ENCODE measurements around the gene AP2B1.
"Not testable (repeated sequence)": the region's sequence is repeated elsewhere in the genome, so short reads cannot be mapped to it uniquely, and the experiment has no call there.

The AP2B1 gene

DNA sequence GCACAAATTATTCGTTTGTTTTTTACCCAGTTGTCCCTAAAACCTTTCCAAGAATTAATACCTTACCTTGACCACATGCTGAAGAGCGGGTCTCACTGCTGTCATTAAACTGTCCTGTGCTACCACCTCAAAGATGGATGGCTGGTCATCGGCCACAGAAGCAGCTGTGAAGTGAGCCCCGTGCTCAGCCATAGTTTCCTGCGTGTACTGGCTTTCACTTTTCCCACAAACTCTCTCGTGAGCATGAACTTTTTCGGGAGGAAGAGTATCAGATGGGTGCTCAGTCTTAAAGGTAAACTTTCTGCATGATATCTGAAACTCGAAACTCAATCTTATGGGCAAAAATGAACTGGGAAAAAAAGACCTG, 9.3 kb upstream of the AP2B1 start:
- DNase-seq: no peak

DNA sequence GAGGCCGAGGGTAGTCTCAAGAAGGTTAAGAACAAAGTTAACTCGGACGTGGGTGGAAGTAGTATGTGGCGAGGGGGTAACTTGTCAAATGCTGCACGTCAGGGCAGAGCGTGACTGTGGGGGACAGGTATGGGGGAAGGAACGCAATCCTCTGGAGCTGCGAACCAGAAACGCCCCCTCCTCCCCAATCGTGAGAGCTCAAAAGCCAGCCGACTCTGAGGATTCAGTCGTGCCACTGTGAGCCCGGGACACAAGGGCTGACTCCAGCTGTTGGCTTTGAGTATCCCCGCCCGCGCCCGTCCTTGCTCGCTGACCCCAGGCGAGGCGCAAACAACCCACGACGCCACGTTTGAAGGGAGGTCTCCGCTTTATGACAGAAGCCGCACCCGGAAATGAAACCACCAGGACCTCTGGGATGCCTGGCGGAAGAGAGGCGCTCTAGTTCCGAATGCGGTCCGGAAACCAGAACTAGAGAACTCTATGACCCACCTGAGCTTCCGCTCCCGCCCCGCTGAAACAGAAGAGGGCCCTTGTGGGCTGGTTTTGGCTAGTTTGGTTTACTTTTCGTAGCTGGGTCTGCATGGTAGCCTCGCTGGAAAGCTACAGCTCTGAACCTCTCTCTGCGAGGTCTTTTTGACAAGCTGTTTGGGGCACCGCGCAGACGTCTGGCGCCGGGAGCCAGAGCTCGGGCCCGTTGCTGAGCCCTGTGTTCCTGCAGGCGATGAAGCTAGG, 8.8 kb upstream of the AP2B1 start, which contains the start of gene PEX12:
TSS of gene PEX12 (minus strand) at position 375 of the 732 bp plus-strand sequence. CDS start 550 bp downstream, outside the sequence.
- DNase-seq: peak; percentile 37

DNA sequence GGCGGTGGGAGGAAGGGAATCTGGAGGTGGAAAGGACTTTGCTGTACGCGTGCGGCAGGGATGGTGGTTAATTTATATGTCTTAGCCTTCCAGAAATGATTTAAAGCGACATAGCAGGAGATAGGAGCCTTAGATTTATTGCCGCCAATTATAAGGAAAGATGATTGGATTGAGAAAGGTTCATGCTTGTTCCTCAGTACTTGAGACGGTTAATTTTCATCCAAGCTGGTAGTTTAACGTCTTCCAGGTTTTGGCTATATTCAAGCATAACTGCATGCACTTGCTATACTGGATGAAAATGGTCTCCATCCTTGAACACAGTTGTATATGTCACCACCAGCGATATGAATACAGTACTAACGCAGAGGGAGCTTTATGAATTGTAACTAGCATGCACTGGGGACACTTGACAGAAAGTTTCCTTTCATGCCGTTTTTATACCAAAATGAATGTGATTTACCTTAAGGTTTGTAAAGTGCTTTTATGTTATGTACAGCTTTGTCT, 8.1 kb upstream of the AP2B1 start:
- DNase-seq: no peak

DNA sequence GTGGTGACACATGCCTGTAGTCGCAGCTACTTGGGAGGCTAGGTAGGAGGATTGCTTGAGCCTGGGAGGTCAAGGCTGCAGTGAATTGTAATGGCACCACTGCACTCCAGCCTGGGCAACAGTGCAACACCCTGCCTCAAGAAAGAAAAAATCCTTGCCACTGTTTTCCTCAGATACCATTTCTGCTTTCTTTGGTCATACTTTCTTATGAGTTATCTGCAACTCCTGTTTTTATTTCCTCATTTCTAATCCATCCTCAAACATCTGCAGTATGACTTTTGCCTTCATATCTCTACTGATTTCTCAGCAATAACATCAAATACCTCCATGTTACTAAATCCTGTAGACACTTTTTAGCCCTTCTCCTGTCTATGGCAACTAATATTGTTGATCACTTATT, 3.1 kb upstream of the AP2B1 start:
- no peak for DNase-seq

DNA sequence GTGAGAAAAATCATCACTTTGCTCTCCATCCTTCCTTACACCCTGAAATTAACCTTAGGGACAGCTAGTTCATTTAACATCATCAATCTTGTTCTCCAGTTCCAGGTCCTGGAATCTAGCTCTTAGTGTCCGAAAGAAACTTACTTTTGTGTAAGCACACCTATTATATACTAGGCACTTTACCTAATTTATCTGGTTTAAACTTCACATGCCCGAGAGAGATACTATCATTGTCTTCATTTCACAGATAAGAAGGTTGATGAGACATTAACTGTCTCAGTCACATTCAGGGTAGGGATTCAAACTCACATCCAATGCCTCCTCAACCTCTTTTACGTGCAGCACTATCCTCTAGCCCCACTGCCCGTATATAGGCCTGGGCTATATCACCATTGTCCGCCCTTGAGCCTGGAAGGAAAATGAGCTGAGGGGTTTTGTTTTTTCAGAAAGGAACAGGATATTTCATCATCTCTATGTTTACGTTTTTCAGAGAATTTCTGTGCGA, 501 bp upstream of the AP2B1 start:
- DNase-seq: no peak

DNA sequence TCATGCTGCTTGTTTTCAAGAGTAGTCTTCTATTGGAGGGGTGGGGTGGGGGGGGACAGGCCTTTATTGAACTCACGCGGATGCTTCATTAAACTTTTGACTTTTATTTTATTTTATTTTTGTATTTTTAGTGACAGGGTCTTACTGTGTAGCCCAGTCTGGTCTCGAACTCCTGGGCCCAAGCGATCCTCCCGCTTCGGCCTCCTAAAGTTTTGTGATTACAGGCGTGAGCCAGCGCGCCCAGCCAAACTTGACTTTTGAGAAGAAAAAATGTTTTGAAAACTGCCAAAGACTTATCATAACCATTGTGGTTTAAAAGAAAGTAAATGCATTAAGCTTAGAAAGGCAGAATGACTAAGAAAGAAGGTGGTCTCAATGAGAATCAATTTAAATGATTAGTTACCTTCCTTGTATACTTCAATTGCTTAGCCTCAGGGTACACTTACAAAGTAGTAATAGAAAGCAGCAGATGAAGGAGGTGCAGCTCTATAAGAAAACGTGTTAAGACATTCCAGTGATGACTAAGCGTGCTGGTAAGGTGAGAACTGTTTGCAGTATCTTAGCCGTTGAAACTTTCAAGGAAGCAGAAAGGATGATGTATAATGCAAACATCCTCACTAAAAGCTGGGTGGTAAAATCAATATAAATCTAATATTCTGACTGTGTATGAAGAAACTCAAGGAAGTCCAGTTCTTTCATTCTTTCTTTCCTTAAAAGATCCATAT, 1.2 kb downstream of the AP2B1 start:
- DNase-seq: no peak

DNA sequence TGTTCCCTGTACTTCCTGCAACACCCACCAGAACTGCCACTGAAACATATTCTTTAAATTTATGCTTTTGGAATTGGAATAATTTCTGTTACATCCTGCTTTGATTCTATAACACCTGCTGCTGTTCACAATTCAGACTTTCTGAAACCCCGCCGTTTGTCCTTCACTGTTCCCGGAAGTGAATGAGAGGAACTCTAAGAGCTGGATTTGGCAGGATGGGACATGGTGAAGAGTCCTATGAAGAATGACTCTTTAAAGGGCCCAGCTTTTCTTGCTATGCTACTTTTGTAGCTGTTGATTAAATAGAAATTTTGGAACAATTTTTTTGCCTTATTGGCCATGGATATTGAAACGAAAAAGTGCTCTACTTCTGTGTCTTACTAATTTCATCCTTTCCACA, 8.9 kb downstream of the AP2B1 start:
- no peak for DNase-seq

DNA sequence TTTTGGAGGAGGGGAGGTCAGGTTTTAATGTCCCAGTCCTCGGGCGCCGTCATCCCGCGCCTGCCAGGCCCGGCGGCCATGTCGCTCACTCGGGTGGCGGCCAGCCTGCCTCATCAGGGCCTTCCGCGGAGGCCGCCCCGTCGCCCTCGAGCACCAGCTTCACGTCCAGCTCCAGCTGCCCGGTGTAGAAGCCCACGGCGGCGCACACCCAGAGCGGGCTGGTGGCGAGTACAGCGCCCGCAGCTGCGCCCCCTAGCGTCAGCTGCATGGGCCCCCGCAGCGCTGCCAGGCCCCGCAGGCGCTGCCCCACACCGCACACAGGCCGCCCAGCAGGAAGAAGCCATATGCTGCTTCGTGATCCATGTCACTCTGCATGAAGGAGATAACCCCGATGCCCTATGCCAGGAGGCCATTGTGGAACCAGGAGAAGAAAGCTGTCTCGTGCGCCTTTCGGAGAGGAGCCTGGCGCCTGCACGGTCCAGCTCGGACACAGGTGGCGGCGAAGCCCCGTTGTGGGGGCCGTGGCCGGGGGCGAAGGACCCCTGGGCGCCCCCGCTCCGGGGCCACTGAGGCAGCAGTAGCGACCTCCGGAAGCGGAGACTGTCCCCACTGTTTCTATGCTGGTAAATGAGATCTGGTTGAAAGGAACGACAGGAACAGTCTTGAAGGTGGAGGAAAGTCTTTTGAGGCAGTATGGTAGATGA, 9.6 kb downstream of the AP2B1 start:
- DNase-seq: no peak

DNA sequence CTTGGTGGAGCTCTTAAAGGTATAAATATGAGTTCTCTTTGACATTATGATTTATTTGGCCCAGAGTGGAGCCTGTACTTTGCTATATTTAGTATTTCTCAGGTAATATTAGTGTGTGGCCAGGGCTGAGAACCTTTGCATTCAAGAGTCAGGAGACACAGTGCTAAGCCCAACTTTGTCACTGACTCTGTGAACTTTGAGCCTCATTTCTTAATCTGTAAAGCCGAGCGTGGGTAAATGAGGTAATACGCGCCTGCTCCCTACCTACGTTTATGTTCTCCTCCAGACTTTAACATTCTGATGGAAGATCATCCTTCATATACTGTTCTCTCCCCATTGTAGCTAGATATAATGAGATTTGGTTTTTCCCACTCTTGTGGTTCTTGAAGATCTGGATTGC, 10.5 kb downstream of the AP2B1 start:
- DNase-seq: no peak

DNA sequence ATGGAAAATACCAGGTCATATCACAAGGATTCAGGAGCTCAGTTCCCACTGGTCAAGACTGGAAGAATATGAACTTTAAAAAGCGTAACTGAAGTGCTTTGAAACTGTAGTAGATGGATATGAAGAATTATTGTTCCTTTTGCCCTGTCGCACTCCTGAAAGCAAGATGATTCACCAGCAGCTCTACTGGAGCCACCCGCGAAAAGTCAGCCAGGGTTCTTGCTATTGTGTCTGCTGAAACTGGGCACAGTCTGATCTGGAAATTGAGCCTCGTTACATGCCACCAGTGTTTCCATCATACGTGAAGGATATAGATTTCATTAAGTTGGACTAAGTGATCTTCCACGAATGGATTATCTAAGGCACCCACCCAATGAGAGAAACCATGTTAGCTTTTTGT, 16.6 kb downstream of the AP2B1 start:
- no peak for DNase-seq

DNA sequence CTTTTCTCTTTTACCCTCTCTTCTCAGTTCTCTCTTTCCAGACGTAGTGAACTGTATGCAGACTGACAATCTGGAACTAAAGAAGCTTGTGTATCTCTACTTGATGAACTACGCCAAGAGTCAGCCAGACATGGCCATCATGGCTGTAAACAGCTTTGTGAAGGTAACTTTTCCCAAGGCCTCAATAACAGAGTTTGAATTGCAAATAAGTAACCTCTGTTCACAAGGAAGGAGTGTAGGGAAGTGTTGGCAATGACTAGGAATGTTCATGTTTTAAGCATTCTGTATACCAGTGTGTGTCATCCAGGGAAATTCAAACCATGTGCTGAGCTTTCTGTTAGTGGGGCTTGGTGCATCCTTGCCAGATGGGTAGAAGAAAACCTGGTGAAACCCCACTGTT, 18.6 kb downstream of the AP2B1 start:
- DNase-seq: no peak

DNA sequence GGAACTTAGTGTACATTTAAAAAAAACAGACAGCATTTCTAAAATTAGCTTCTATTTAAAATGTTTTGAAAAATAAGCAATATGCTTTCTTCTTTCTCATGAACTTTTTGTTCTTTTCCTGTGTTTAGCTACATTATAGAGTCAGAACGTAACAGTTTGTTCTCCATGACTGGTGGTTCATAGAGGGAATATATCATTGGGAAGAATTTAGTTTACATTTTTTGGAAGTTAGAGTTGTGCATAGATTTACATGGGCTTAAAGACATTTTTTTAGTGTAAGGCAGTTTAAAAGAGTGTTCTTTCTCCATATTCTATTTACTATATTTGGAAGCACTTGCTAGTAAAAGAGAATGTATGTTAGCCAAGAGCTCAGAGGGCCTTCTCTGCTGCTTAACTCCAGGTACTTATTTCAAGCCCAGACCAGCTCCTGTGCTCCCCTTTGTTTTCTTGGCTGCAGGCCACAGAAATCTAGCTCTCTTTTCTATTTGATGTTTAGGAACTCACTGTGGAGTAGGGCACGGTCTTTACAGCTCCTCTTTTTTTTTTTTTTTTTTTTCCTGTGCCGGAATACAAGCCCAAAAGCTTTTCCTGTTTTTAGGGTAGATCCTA, 20.2 kb downstream of the AP2B1 start:
- DNase-seq: no peak

DNA sequence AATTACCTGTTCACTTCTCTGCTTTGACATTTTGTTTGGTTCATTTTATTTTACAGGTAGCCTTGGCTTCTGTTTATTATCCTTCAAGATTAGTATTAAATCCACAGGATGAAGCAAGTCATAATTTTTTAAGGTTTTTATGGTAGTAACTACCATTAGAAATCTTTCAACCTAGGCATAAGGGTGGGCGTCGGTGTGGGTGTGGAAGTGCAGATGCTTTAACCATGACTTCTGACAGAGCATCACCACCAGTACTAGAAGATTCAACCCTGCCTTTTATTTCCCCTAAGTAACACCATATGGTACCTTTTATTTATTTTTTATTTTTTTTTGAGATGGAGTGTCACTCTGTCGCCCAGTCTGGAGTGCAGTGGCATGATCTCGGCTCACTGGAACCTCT, 22.7 kb downstream of the AP2B1 start:
- DNase-seq: no peak

DNA sequence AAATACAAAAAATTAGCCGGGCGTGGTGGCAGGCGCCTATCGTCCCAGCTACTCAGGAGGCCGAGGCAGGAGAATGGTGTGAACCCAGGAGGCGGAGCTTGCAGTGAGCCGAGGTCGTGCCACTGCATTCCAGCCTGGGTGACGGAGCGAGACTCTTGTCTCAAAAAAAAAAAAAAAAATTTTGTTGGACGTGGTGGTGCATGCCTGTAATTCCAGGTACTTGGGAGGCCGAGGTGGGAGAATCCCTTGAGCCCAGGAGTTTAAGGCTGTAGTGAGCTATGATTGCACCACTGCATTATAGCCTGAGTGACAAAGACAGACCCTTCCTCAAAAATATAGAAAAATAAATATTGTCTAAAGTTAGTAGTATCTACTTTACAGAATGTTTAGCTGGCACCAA, 23.6 kb downstream of the AP2B1 start:
- not testable (repeated sequence) for DNase-seq

DNA sequence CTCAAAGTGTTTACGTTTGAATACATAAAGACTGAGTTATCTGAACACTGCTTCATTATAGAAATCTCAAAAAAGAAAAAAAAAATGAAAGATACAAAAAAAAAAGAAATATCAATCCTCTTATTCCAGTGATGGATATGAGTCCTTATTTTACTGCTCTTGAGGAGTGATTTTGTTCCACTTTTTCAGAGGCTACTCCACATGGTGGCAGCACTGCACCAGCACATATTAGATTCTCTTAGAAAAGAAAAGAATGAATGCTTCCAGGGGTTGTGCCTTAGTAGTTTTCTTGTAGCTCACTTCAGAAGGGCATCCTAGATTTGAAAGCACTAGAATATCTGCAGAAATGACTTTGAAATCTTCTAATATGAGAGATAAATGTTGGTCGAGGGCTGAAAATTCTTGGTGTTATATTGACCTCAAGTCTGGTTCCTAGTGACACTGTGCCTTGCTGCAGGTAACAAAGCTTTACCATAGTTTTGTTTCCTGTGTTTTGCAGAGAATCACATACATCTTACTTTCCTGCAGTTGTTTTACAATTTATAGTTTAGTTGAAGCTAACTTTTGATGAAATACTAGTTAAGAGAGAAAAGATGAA, 25.9 kb downstream of the AP2B1 start:
- DNase-seq: no peak

DNA sequence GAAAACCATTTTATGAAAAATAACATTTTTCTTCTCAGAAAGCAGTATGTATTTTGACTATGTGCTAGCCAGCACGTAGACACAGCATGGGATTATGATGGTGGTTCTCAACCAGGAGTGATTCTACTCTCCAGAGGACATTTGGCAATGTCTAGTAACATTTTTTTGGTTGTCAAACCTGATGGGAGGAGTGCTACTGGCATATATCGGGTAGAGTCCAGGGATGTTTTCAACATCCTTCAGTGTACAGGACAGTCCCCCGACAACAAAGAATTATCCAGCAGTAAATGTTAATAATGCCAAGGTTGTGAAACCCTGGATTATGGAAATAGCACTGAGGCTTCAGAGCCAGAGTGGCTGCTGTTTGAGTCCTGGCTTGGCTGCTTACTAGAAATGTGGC, 27.7 kb downstream of the AP2B1 start:
- no peak for DNase-seq

DNA sequence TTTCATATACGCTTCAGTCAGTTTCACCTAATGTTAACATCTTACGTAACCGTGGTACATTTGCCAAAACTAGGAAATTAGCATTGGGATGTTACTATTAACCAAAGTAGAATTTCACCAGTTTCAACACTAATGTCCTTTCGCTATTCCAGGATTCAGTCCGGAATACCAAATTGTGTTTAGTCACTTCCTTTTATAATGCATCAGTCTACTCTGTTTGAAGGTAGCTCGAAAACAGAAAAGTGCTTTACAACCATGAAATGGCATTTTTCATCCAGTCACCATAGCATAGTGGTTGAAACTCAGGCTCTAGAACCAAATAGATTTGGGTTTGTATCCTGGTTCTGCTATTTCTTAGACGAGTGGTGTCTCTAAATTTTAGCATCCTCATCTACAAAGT, 29.4 kb downstream of the AP2B1 start:
- no peak for DNase-seq

DNA sequence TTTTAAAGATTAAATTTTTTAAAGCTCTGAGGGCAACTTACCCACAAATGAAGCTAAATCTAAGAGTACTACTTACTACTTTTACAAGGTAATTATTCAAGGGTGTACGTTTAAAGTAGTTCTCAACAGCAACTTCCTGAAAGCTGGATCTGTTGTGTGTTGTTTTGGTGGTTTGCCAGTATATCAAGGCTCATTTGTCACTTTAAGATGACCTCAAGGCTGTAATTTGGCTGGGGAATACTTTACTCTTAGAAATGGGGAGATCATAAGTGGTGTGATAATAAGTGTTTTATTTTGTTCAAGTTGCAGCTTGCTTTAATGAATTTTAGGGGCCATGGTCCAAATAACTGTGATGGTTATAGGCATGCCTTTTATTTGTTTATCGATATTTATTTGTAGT, 30.4 kb downstream of the AP2B1 start:
- no peak for DNase-seq

DNA sequence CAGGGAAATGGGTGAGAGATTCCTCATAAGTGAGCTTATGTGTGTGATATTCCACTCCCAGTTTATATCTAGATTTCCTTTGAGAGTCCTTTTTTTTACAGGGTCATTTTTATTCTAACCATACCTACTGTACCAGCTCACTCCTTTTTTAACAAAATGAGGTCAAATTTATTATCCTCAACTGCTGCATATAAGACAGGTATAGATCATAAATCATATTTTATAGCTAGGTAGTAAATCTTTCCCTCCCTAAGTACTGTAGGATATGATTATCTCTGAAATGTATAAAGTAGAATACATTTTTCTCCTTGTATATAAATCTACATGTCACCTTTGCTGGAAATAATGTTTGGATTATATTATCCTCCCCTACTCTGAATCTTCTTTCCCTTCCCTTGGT, 31.5 kb downstream of the AP2B1 start:
- DNase-seq: no peak

DNA sequence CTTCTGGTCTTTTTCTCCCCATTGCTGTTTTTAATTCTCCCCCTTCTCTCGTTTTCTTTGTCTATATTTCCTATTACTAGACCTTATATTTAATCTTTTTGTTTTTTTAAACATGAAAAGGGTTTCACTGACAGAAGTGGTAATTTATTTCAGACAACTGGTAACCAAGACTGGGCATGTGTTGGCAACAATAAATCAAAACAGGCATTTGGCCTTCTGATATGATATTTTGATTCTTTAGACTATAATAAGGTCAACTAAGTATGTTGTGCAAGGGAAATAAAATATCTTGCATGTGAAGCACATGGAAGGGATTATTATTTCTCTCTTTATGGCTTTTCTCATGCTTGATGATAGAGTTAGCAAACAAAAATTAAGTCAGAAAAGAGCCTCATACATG, 34.6 kb downstream of the AP2B1 start:
- DNase-seq: no peak

DNA sequence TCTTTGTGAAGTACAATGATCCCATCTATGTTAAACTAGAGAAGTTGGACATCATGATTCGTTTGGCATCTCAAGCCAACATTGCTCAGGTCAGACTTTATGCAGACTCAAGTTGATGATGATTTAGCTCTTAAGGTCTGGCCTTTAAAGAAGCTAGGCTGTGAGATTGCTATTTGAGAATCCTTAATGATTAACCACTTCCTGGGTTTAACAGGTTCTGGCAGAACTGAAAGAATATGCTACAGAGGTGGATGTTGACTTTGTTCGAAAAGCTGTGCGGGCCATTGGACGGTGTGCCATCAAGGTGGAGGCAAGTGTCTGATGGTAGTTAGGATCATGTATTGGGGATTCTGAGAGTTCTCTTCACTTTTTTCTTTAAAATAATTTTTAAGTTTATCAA, 40.3 kb downstream of the AP2B1 start:
- no peak for DNase-seq

DNA sequence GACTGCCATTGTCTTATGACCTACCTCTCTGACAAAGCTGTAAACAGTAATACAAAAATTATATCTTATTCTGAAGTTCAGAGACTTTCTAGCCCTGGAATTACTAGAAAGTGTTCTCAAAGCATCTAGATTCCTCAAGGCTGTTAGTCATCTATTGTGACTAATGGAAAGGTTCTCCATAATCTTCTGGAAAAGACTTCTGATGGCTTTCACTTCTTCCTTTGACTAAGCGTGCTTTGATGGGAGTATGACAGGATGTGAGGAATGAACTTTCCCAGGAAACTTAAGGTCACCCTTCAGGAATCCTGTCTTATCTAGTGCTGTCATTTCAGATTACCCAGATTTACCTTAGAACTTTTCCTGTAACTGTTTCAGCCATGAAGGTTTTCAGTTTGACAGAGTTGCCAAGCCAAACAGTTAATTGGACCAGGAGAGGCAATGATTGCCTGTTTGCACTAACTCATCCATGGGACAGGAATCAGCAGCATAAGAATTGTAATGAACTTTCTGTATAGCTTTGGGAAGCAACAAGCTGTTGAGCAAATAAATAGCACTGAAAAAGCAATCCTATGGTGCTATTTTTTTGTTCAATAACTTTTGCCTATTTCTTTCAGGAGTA, 43.5 kb downstream of the AP2B1 start:
- no peak for DNase-seq
